K562 (cell line): ENCODE results near the gene BNC2.

Experiments used
- ARNT ChIP-seq, 2 experiments: fragments of 450-650 bp; IDR thresholded peaks; 2 replicates each; pipeline ENCODE4 v1.6.1; 2016; ENCODE audit warnings: mild to moderate bottlenecking in 1 of 2
- BACH1 ChIP-seq: fragments of 200-800 bp; sonication (Bioruptor generic); IDR thresholded peaks from 2 replicates; pipeline ENCODE4 v1.6.1; 2016; ENCODE audit warnings: missing genetic modification characterization, missing compliant biosample characterization
- EZH2 ChIP-seq: IDR thresholded peaks from 2 replicates; pipeline ENCODE4 v1.6.1; 2012; ENCODE audit warnings: low read depth, mild to moderate bottlenecking, inconsistent platforms, low read length, borderline replicate concordance
- GTF2E2 ChIP-seq: fragments of 200-800 bp; sonication (Bioruptor generic); IDR thresholded peaks from 2 replicates; pipeline ENCODE4 v1.6.1; 2016; ENCODE audit warnings: missing genetic modification characterization, missing compliant biosample characterization
- HDAC2 ChIP-seq: fragments of 450-650 bp; IDR thresholded peaks from 2 replicates; pipeline ENCODE4 v1.6.1; 2016; ENCODE audit warnings: mild to moderate bottlenecking
- HES1 ChIP-seq: fragments of 450-650 bp; IDR thresholded peaks from 2 replicates; pipeline ENCODE4 v1.6.1; 2016; ENCODE audit warnings: low read depth, mild to moderate bottlenecking, moderate library complexity
- LARP7 ChIP-seq: fragments of 450-650 bp; IDR thresholded peaks from 2 replicates; pipeline ENCODE4 v1.6.1; 2016
- OTX1 ChIP-seq: fragments of 450-650 bp; formaldehyde crosslinking; IDR thresholded peaks from 2 replicates; pipeline ENCODE4 v1.4.0; 2022; ENCODE audit warnings: mild to moderate bottlenecking
- POLR2AphosphoS5 ChIP-seq: IDR thresholded peaks from 2 replicates; pipeline ENCODE4 v1.6.1; 2011; ENCODE audit warnings: mild to moderate bottlenecking, low read depth, low read length, moderate library complexity; ENCODE audit not compliant: control insufficient read depth, insufficient read depth
- PTBP1 ChIP-seq: fragments of 200-400 bp; formaldehyde crosslinking; IDR thresholded peaks from 2 replicates; pipeline ENCODE4 v1.6.1; 2017; ENCODE audit warnings: low read depth, low read length
- RAD21 ChIP-seq, 2 experiments: fragments of 250-450 bp in 1 of 2; fragments of 450-650 bp in 1 of 2; sonication (Bioruptor Pico) in 1 of 2; formaldehyde crosslinking in 1 of 2; IDR thresholded peaks in 1 of 2; conservative IDR thresholded peaks in 1 of 2; 2 replicates each; pipeline versions ENCODE4 v1.4.0 to v1.8.0; 2020 to 2022; ENCODE audit warnings: mild to moderate bottlenecking in 2 of 2, moderate library complexity in 1 of 2
- TF ChIP-seq, protein P1 (sequence below): IDR thresholded peaks from 2 replicates; pipeline ENCODE4 v1.6.1; 2012; ENCODE audit warnings: low read depth, low read length, improper control_type of control experiment, borderline replicate concordance
- TF ChIP-seq, protein P2 (sequence below), 3 experiments: IDR thresholded peaks in 2 of 3; conservative IDR thresholded peaks in 1 of 3; 2 replicates each; pipeline ENCODE4 v1.5.1; 2011 to 2012; ENCODE audit warnings: low read length in 3 of 3, mild to moderate bottlenecking in 3 of 3, control low read depth in 2 of 3, improper control_type of control experiment in 1 of 3, inconsistent platforms in 1 of 3, low read depth in 1 of 3, mixed read lengths in 1 of 3, moderate library complexity in 1 of 3; ENCODE audit not compliant: insufficient read depth in 2 of 3
- TF ChIP-seq, protein P3 (sequence below): fragments of 450-650 bp; IDR thresholded peaks from 2 replicates; pipeline ENCODE4 v1.6.1; 2017; ENCODE audit warnings: antibody characterized with exemption, mild to moderate bottlenecking

GRCh38 chr9:16901590-16901989 is 31.1 kb upstream of the BNC2 start:
- TF ChIP-seq, protein P1, sequence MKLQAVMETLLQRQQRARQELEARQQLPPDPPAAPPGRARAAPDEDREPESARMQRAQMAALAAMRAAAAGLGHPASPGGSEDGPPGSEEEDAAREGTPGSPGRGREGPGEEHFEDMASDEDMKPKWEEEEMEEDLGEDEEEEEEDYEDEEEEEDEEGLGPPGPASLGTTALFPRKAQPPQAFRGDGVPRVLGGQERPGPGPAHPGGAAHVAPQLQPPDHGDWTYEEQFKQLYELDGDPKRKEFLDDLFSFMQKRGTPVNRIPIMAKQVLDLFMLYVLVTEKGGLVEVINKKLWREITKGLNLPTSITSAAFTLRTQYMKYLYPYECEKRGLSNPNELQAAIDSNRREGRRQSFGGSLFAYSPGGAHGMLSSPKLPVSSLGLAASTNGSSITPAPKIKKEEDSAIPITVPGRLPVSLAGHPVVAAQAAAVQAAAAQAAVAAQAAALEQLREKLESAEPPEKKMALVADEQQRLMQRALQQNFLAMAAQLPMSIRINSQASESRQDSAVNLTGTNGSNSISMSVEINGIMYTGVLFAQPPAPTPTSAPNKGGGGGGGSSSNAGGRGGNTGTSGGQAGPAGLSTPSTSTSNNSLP: no peak
- TF ChIP-seq PTBP1 (no peak), EZH2 (no peak), ARNT (IDR thresholded peaks at IDR 0.05) (no peak), HDAC2 (no peak), LARP7 (no peak), POLR2AphosphoS5 (no peak), OTX1 (no peak), BACH1 (tag) (no peak), GTF2E2 (tag) (no peak), HES1 (no peak), RAD21 (CRISPR knock-in tag; conservative IDR thresholded peaks at IDR 0.05 in 1 of 2, IDR thresholded peaks at IDR 0.05 in 1 of 2) (no peak)
- TF ChIP-seq, protein P2, sequence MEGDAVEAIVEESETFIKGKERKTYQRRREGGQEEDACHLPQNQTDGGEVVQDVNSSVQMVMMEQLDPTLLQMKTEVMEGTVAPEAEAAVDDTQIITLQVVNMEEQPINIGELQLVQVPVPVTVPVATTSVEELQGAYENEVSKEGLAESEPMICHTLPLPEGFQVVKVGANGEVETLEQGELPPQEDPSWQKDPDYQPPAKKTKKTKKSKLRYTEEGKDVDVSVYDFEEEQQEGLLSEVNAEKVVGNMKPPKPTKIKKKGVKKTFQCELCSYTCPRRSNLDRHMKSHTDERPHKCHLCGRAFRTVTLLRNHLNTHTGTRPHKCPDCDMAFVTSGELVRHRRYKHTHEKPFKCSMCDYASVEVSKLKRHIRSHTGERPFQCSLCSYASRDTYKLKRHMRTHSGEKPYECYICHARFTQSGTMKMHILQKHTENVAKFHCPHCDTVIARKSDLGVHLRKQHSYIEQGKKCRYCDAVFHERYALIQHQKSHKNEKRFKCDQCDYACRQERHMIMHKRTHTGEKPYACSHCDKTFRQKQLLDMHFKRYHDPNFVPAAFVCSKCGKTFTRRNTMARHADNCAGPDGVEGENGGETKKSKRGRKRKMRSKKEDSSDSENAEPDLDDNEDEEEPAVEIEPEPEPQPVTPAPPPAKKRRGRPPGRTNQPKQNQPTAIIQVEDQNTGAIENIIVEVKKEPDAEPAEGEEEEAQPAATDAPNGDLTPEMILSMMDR (IDR thresholded peaks at IDR 0.05 in 2 of 3, conservative IDR thresholded peaks at IDR 0.05 in 1 of 3; ENCODE audit: insufficient read depth in 2 of 3, low read depth in 1 of 3, low read length in 3 of 3): no peak
- TF ChIP-seq, protein P3, sequence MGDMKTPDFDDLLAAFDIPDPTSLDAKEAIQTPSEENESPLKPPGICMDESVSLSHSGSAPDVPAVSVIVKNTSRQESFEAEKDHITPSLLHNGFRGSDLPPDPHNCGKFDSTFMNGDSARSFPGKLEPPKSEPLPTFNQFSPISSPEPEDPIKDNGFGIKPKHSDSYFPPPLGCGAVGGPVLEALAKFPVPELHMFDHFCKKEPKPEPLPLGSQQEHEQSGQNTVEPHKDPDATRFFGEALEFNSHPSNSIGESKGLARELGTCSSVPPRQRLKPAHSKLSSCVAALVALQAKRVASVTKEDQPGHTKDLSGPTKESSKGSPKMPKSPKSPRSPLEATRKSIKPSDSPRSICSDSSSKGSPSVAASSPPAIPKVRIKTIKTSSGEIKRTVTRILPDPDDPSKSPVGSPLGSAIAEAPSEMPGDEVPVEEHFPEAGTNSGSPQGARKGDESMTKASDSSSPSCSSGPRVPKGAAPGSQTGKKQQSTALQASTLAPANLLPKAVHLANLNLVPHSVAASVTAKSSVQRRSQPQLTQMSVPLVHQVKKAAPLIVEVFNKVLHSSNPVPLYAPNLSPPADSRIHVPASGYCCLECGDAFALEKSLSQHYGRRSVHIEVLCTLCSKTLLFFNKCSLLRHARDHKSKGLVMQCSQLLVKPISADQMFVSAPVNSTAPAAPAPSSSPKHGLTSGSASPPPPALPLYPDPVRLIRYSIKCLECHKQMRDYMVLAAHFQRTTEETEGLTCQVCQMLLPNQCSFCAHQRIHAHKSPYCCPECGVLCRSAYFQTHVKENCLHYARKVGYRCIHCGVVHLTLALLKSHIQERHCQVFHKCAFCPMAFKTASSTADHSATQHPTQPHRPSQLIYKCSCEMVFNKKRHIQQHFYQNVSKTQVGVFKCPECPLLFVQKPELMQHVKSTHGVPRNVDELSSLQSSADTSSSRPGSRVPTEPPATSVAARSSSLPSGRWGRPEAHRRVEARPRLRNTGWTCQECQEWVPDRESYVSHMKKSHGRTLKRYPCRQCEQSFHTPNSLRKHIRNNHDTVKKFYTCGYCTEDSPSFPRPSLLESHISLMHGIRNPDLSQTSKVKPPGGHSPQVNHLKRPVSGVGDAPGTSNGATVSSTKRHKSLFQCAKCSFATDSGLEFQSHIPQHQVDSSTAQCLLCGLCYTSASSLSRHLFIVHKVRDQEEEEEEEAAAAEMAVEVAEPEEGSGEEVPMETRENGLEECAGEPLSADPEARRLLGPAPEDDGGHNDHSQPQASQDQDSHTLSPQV: no peak
